GM23338 (cell line): ENCODE measurements around the gene SRMS.

ENCODE experiments used
- CTCF ChIP-seq, 2 experiments: fragments of 200-600 bp in 1 of 2; sonication (generic) in 1 of 2; conservative IDR thresholded peaks; 2 replicates each; pipeline versions ENCODE4 v1.5.1 to v1.6.1; 2016 to 2017; ENCODE audit warnings: antibody characterized with exemption in 2 of 2, low read depth in 2 of 2, mild to moderate bottlenecking in 2 of 2, moderate library complexity in 1 of 2
- EZH2phosphoT487 ChIP-seq: fragments of 200-600 bp; sonication (generic); IDR thresholded peaks from one replicate; pipeline ENCODE4 v1.8.1; 2018; ENCODE audit warnings: antibody characterized with exemption; ENCODE audit not compliant: unreplicated experiment

GRCh38 chr20:63498960-63499337 lies 48.6 kb downstream of the SRMS start, which contains the start of gene EEF1A2:
- TF ChIP-seq CTCF (conservative IDR thresholded peaks at IDR 0.05; ENCODE audit: low read depth in 2 of 2) (0 out of 4 replicates have a peak, but pooled peaks of 1 of the 2 experiments have one; percentile 5), EZH2phosphoT487 (no peak)
